SK-N-MC (cell line): ENCODE data around the gene VMP1.
A peak's percentile ranks its signal among the peaks of the same experiment; 100 is the strongest.

Experiments
- DNase-seq: peaks from one replicate; pipeline ENCODE4 v3.0.0-alpha.2; 2011; ENCODE audit warnings: low read depth, low spot score
- H3K27ac ChIP-seq: fragments of 200-600 bp; sonication (generic); 2 replicates; pipeline ENCODE4 v1.5.1; 2016; ENCODE audit warnings: mixed run types
- H3K36me3 ChIP-seq: fragments of 200-600 bp; sonication (generic); 2 replicates; pipeline ENCODE4 v1.6.1; 2017; ENCODE audit warnings: antibody characterized with exemption, low read length, mixed read lengths; ENCODE audit not compliant: insufficient read depth
- H3K4me3 ChIP-seq: fragments of 200-600 bp; sonication (generic); 2 replicates; pipeline ENCODE4 v1.5.1; 2016
- H3K9ac ChIP-seq: fragments of 200-600 bp; sonication (generic); 2 replicates; pipeline ENCODE4 v1.8.0; 2017; ENCODE audit warnings: mixed run types, mixed read lengths; ENCODE audit not compliant: insufficient read length
- H3K9me3 ChIP-seq: fragments of 200-600 bp; sonication (generic); 2 replicates; pipeline ENCODE4 v1.6.1; 2017; ENCODE audit warnings: low read depth, mild to moderate bottlenecking, antibody characterized with exemption, low read length, moderate library complexity, mixed read lengths
- EZH2 ChIP-seq: fragments of 200-600 bp; sonication (generic); IDR thresholded peaks from one replicate; pipeline ENCODE4 v1.6.1; 2017; ENCODE audit warnings: antibody characterized with exemption
- FOXP2 ChIP-seq: optimal IDR thresholded peaks from 2 replicates; pipeline ENCODE3; 2011; ENCODE audit warnings: mild to moderate bottlenecking, moderate library complexity; ENCODE audit not compliant: insufficient read depth; ENCODE audit errors: extremely low read length, control extremely low read depth
- POLR2AphosphoS5 ChIP-seq: IDR thresholded peaks from 2 replicates; pipeline ENCODE4 v1.6.1; 2012; ENCODE audit warnings: mild to moderate bottlenecking, low read depth, low read length, borderline replicate concordance

VMP1 gene

GRCh38 chr17:59707149-59707970, at the start of gene VMP1, which contains the start of gene PTRH2:
Gene VMP1 (plus strand): TSS chr17:59707654. CDS start chr17:59731447, 23,793 bp downstream.
Gene PTRH2 (minus strand): TSS chr17:59707430. CDS start chr17:59697978, 9,452 bp downstream.
- peak within 1 kb of the TSS; percentile 100 for H3K4me3 ChIP-seq
- TF ChIP-seq FOXP2 (peak; percentile 90), POLR2AphosphoS5 (peak; percentile 98), EZH2 (no peak)
- H3K27ac ChIP-seq: peak within 1 kb of the TSS; percentile 96
- peak; percentile 98 for DNase-seq
- H3K9me3 ChIP-seq: no peaks in the 10 kb centered on the region
- H3K36me3 ChIP-seq: peaks cover 30% of the 10 kb centered on the region
- peak within 1 kb of the TSS; percentile 100 for H3K9ac ChIP-seq

GRCh38 chr17:59666235-59666634, 41.2 kb upstream of the VMP1 start:
- Histone ChIP-seq H3K36me3 (peaks cover 97% of the 10 kb centered on the region), H3K27ac (0 out of 2 replicates have a peak overlapping the region, but pooled peaks have one; percentile 29), H3K9me3 (no peaks in the 10 kb centered on the region), H3K4me3 (no peak overlapping the region), H3K9ac (no peak overlapping the region)
- TF ChIP-seq FOXP2 (no peak), EZH2 (no peak), POLR2AphosphoS5 (no peak)
- no peak for DNase-seq

GRCh38 chr17:59668816-59669215, 38.6 kb upstream of the VMP1 start:
- DNase-seq: no peak
- Histone ChIP-seq H3K27ac (no peak overlapping the region; the same call in 1 of the 2 replicates), H3K36me3 (peaks cover 97% of the 10 kb centered on the region), H3K9me3 (no peaks in the 10 kb centered on the region), H3K9ac (no peak overlapping the region), H3K4me3 (no peak overlapping the region)
- no peak for TF ChIP-seq POLR2AphosphoS5
- TF ChIP-seq FOXP2: no peak
- no peak for TF ChIP-seq EZH2

- TF ChIP-seq EZH2: no peak
- TF ChIP-seq FOXP2: no peak
- TF ChIP-seq POLR2AphosphoS5: no peak
- H3K27ac ChIP-seq: no peak overlapping the region
- peaks cover 97% of the 10 kb centered on the region for H3K36me3 ChIP-seq
- no peak overlapping the region for H3K9ac ChIP-seq
- H3K4me3 ChIP-seq: no peak overlapping the region
- no peak for DNase-seq
- H3K9me3 ChIP-seq: no peaks in the 10 kb centered on the region
Observed at GRCh38 chr17:59669411-59669810, 38.0 kb upstream of the VMP1 start.

- no peak for DNase-seq
- H3K9ac ChIP-seq: no peak overlapping the region
- H3K27ac ChIP-seq: no peak overlapping the region
- no peaks in the 10 kb centered on the region for H3K9me3 ChIP-seq
- no peak for TF ChIP-seq POLR2AphosphoS5
- no peak for TF ChIP-seq EZH2
- TF ChIP-seq FOXP2: no peak
- no peak overlapping the region for H3K4me3 ChIP-seq
- H3K36me3 ChIP-seq: peaks cover 97% of the 10 kb centered on the region
Observed at GRCh38 chr17:59669944-59670343, 37.5 kb upstream of the VMP1 start.

- peaks cover 99% of the 10 kb centered on the region for H3K36me3 ChIP-seq
- H3K9ac ChIP-seq: no peak overlapping the region
- no peaks in the 10 kb centered on the region for H3K9me3 ChIP-seq
- DNase-seq: no peak
- no peak overlapping the region for H3K27ac ChIP-seq
- no peak for TF ChIP-seq EZH2
- TF ChIP-seq FOXP2: no peak
- TF ChIP-seq POLR2AphosphoS5: no peak
- H3K4me3 ChIP-seq: no peak overlapping the region
Observed at GRCh38 chr17:59671386-59671785, 36.1 kb upstream of the VMP1 start.

GRCh38 chr17:59675231-59675630, 32.2 kb upstream of the VMP1 start:
- TF ChIP-seq FOXP2 (no peak), POLR2AphosphoS5 (no peak), EZH2 (no peak)
- no peaks in the 10 kb centered on the region for H3K9me3 ChIP-seq
- no peak overlapping the region for H3K27ac ChIP-seq
- DNase-seq: no peak
- no peak overlapping the region for H3K9ac ChIP-seq
- no peak overlapping the region for H3K4me3 ChIP-seq
- H3K36me3 ChIP-seq: peaks cover 98% of the 10 kb centered on the region

- H3K4me3 ChIP-seq: no peak overlapping the region
- H3K9ac ChIP-seq: no peak overlapping the region
- H3K36me3 ChIP-seq: peaks cover 98% of the 10 kb centered on the region
- no peak for TF ChIP-seq EZH2
- H3K9me3 ChIP-seq: no peaks in the 10 kb centered on the region
- no peak for DNase-seq
- 0 out of 2 replicates have a peak overlapping the region, but pooled peaks have one; percentile 23 for H3K27ac ChIP-seq
Observed at GRCh38 chr17:59676716-59677115, 30.7 kb upstream of the VMP1 start.
